Progenitor cell of endocrine pancreas (in vitro differentiated cells): ENCODE measurements around the gene NRXN3. TPM values are rescaled to one million over a fixed set of nuclear protein-coding genes. Genes with fewer than 3 reads are reported as not detected.

Source experiments
- DNase-seq: peaks from one replicate; pipeline ENCODE4 v3.0.0; 2021; ENCODE audit warnings: low spot score; ENCODE audit not compliant: unreplicated experiment
- H3K27ac Mint-ChIP-seq: 2 replicates; pipeline ENCODE4 v1.8.0; 2021; ENCODE audit warnings: mild to moderate bottlenecking, moderate library complexity, mixed read lengths
- H3K27me3 Mint-ChIP-seq: 2 replicates; pipeline ENCODE4 v1.8.0; 2021; ENCODE audit warnings: mixed read lengths
- H3K36me3 Mint-ChIP-seq: 2 replicates; pipeline ENCODE4 v1.8.0; 2022; ENCODE audit warnings: mixed read lengths; ENCODE audit not compliant: insufficient read depth
- H3K4me1 Mint-ChIP-seq: 2 replicates; pipeline ENCODE4 v1.8.0; 2021; ENCODE audit warnings: low read depth, mixed read lengths
- H3K4me3 Mint-ChIP-seq: 2 replicates; pipeline ENCODE4 v1.8.0; 2021; ENCODE audit warnings: low read depth, mild to moderate bottlenecking, moderate library complexity, mixed read lengths
- H3K9me3 Mint-ChIP-seq: 2 replicates; pipeline ENCODE4 v1.8.0; 2021; ENCODE audit warnings: low read depth, mixed read lengths
- CTCF ChIP-seq: fragments of 200-600 bp; sonication (generic); IDR thresholded peaks from one replicate; pipeline ENCODE4 v1.5.0; 2021; ENCODE audit warnings: antibody characterized with exemption, mild to moderate bottlenecking; ENCODE audit not compliant: unreplicated experiment
- total RNA-seq: library from RNA; stranded (reverse); gene quantifications from 2 replicates; pipeline ENCODE4 v1.2.1, GENCODE V29; 2021

NRXN3 gene
- total RNA-seq, 1 donor from 2014 or later = 22.1 TPM

GRCh38 chr14:78709795-78710557, 539.8 kb downstream of the NRXN3 start:
- Mint-ChIP-seq H3K36me3 (no peaks in the 10 kb centered on the region), H3K27me3 (peaks cover 3% of the 10 kb centered on the region), H3K4me3 (no peak overlapping the region), H3K27ac (no peak overlapping the region), H3K9me3 (no peaks in the 10 kb centered on the region), H3K4me1 (peaks cover 5% of the 10 kb centered on the region)
- TF ChIP-seq CTCF = no peak
- no peak for DNase-seq

- no peak for DNase-seq
- no peak overlapping the region for H3K4me3 Mint-ChIP-seq
- peaks cover 3% of the 10 kb centered on the region for H3K27me3 Mint-ChIP-seq
- H3K4me1 Mint-ChIP-seq = peaks cover 2% of the 10 kb centered on the region
- H3K27ac Mint-ChIP-seq = no peak overlapping the region
- H3K9me3 Mint-ChIP-seq = no peaks in the 10 kb centered on the region
- no peaks in the 10 kb centered on the region for H3K36me3 Mint-ChIP-seq
- TF ChIP-seq CTCF = no peak
Observed at GRCh38 chr14:78710963-78711362, 540.8 kb downstream of the NRXN3 start.

- Mint-ChIP-seq H3K4me3 (no peak overlapping the region), H3K36me3 (no peaks in the 10 kb centered on the region)
Observed at GRCh38 chr14:78713716-78714115, 543.5 kb downstream of the NRXN3 start.

GRCh38 chr14:78714711-78715110, 544.5 kb downstream of the NRXN3 start:
- no peak for TF ChIP-seq CTCF
- Mint-ChIP-seq H3K4me1 (no peaks in the 10 kb centered on the region), H3K4me3 (no peak overlapping the region), H3K27me3 (peaks cover 3% of the 10 kb centered on the region), H3K27ac (no peak overlapping the region), H3K36me3 (no peaks in the 10 kb centered on the region), H3K9me3 (no peaks in the 10 kb centered on the region)
- DNase-seq = no peak

More at GRCh38 chr14:78713716-78714115, 543.5 kb downstream of the NRXN3 start:
- no peak for DNase-seq
- H3K4me1 Mint-ChIP-seq = no peaks in the 10 kb centered on the region
- TF ChIP-seq CTCF = no peak
- no peak overlapping the region for H3K27ac Mint-ChIP-seq
- no peaks in the 10 kb centered on the region for H3K9me3 Mint-ChIP-seq
- H3K27me3 Mint-ChIP-seq = peaks cover 3% of the 10 kb centered on the region

GRCh38 chr14:78721756-78722480, 551.7 kb downstream of the NRXN3 start:
- Mint-ChIP-seq H3K4me3 (no peak overlapping the region), H3K4me1 (peaks cover 19% of the 10 kb centered on the region), H3K27ac (no peak overlapping the region), H3K36me3 (no peaks in the 10 kb centered on the region), H3K9me3 (no peaks in the 10 kb centered on the region), H3K27me3 (peaks cover 31% of the 10 kb centered on the region)
- no peak for TF ChIP-seq CTCF
- no peak for DNase-seq
